Vagina (tissue), 2 donors: ENCODE data around the gene DDX51.

Source experiments
- POLR2AphosphoS5 ChIP-seq, 2 donors: sonication (generic); formaldehyde crosslinking; IDR thresholded peaks; one replicate each; pipeline ENCODE4 v1.9.0; 2017; ENCODE audit warnings: antibody characterized with exemption in 2 of 2, mild to moderate bottlenecking in 2 of 2, low read depth in 1 of 2; ENCODE audit not compliant: insufficient read depth in 1 of 2
- TF ChIP-seq, protein P1 (sequence below), 3 experiments: fragments of 450-650 bp in 2 of 3; fragments of 200-600 bp in 1 of 3; sonication (generic) in 1 of 3; IDR thresholded peaks; one replicate each; pipeline ENCODE4 v1.5.1; 2017 to 2019; ENCODE audit warnings: antibody characterized with exemption in 3 of 3, mild to moderate bottlenecking in 2 of 3, moderate library complexity in 2 of 3

DNA sequence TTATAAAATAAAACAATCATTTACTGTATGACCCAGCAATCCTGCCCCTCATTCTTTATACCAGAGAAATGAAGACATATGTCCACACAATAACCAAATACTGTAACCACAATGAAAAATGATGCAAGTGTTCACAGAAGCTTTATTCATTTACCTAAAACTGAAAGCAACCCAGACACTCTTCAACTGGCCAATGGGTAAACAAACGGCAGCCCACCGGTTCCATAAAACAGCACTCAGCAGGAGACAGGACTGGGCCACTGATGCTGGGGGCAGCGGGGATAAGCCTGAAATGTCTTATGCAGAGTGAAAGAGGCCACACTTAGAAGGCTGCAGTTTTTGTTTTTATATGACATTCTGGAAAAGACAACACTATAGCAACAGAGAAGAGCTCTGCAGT, 15.1 kb downstream of the DDX51 start:
- TF ChIP-seq, protein P1, sequence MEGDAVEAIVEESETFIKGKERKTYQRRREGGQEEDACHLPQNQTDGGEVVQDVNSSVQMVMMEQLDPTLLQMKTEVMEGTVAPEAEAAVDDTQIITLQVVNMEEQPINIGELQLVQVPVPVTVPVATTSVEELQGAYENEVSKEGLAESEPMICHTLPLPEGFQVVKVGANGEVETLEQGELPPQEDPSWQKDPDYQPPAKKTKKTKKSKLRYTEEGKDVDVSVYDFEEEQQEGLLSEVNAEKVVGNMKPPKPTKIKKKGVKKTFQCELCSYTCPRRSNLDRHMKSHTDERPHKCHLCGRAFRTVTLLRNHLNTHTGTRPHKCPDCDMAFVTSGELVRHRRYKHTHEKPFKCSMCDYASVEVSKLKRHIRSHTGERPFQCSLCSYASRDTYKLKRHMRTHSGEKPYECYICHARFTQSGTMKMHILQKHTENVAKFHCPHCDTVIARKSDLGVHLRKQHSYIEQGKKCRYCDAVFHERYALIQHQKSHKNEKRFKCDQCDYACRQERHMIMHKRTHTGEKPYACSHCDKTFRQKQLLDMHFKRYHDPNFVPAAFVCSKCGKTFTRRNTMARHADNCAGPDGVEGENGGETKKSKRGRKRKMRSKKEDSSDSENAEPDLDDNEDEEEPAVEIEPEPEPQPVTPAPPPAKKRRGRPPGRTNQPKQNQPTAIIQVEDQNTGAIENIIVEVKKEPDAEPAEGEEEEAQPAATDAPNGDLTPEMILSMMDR (IDR thresholded peaks at IDR 0.05) = no peak
- no peak for TF ChIP-seq POLR2AphosphoS5 (IDR thresholded peaks at IDR 0.05; ENCODE audit: insufficient read depth in 1 of 2, low read depth in 1 of 2)
